Activated T-helper 17 cell treated with anti-CD3 and anti-CD28 coated beads, Interleukin-2, amount 50 U/mL, for 72 hours (primary cell): Measurements from ENCODE around the gene ZNF385C. TPM values are rescaled to one million over a fixed set of nuclear protein-coding genes. Genes with fewer than 3 reads are reported as not detected.

Experiments
- ATAC-seq: fragments of 150-1000 bp; cut with Tn5 transposase; replicated peaks from 2 replicates; pipeline ENCODE4 v1.10.0; 2021; ENCODE audit warnings: mild to moderate bottlenecking, moderate library complexity
- H3K27ac Mint-ChIP-seq: one replicate; pipeline ENCODE4 v1.8.0; 2022; ENCODE audit warnings: mixed read lengths
- H3K27me3 Mint-ChIP-seq: one replicate; pipeline ENCODE4 v1.8.0; 2022; ENCODE audit warnings: mixed read lengths
- H3K36me3 Mint-ChIP-seq: one replicate; pipeline ENCODE4 v1.8.0; 2022; ENCODE audit warnings: low read depth, mild to moderate bottlenecking, mixed read lengths
- H3K4me1 Mint-ChIP-seq: one replicate; pipeline ENCODE4 v1.8.0; 2022; ENCODE audit warnings: mixed read lengths
- H3K4me3 Mint-ChIP-seq: one replicate; pipeline ENCODE4 v1.8.0; 2022; ENCODE audit warnings: mild to moderate bottlenecking, mixed read lengths
- H3K9me3 Mint-ChIP-seq: one replicate; pipeline ENCODE4 v1.8.0; 2022; ENCODE audit warnings: mixed read lengths
- total RNA-seq, 2 donors: library from RNA; stranded (reverse); gene quantifications; one replicate each; pipeline ENCODE4 v1.2.3, GENCODE V29; 2022

Gene ZNF385C
- total RNA-seq, 2 donors from 2014 or later = 0.15 to 0.48 TPM

GRCh38 chr17:42106009-42106408 is 7.7 kb upstream of the ZNF385C start:
- ATAC-seq = no peak
- H3K9me3 Mint-ChIP-seq = no peaks in the 10 kb centered on the region
- no peak overlapping the region for H3K27ac Mint-ChIP-seq
- H3K4me3 Mint-ChIP-seq = no peak overlapping the region
- H3K36me3 Mint-ChIP-seq = no peaks in the 10 kb centered on the region
- no peaks in the 10 kb centered on the region for H3K27me3 Mint-ChIP-seq
- no peaks in the 10 kb centered on the region for H3K4me1 Mint-ChIP-seq

- no peak for ATAC-seq
- Mint-ChIP-seq H3K9me3 (no peaks in the 10 kb centered on the region), H3K27ac (no peak overlapping the region), H3K4me1 (no peaks in the 10 kb centered on the region), H3K4me3 (no peak overlapping the region), H3K36me3 (no peaks in the 10 kb centered on the region), H3K27me3 (no peaks in the 10 kb centered on the region)
Measured at GRCh38 chr17:42104264-42104663, 6.0 kb upstream of the ZNF385C start.

DNA sequence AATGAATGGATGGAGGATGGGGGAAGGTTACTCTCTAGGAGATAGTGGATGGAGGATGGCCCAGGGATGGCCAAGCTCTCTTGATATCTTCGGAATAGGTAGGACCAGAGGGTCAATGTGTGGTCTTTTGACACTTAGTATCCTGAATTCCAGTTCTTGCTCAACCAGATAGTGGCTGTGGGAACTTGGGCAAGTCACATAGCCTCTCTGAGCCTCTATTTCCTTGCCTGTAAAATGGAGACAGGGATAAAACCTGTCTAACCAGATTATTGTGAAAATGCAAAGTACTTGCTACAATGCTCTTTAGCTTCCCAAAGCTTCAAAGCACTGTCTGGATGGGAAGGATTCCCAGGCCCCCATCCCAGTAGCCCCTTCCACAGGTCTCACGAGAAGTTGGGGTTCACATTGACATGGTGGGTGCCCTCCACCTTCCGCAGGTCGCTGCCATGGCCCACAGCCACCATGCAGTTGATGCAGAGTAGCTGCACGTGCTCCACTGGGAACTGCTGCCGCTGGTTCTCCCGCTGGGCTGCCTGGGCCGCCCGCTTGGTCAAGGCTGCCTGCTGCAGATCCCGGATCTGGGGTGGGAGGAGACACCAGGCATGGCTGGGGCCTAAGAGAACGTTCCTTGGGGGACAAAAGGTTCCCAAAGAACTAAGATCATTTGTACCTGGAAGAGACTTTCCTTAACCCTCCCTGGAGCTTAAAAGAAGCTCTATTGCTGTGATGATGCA is 5.1 kb upstream of the ZNF385C start:
- no peaks in the 10 kb centered on the region for H3K27me3 Mint-ChIP-seq
- H3K4me3 Mint-ChIP-seq = no peak overlapping the region
- H3K36me3 Mint-ChIP-seq = no peaks in the 10 kb centered on the region
- no peak for ATAC-seq
- no peaks in the 10 kb centered on the region for H3K9me3 Mint-ChIP-seq
- H3K27ac Mint-ChIP-seq = no peak overlapping the region
- H3K4me1 Mint-ChIP-seq = no peaks in the 10 kb centered on the region

- Mint-ChIP-seq H3K27me3 (peaks cover 3% of the 10 kb centered on the region), H3K4me1 (no peaks in the 10 kb centered on the region), H3K27ac (no peak overlapping the region), H3K4me3 (no peak overlapping the region), H3K9me3 (no peaks in the 10 kb centered on the region), H3K36me3 (no peaks in the 10 kb centered on the region)
- peak; percentile 77 for ATAC-seq
Measured at GRCh38 chr17:42101513-42102292, 3.4 kb upstream of the ZNF385C start.

- Mint-ChIP-seq H3K27ac (no peak overlapping the region), H3K27me3 (peaks cover 3% of the 10 kb centered on the region)
Measured at GRCh38 chr17:42098730-42099399, 592 bp upstream of the ZNF385C start.

GRCh38 chr17:42096360-42097111 is 1.7 kb downstream of the ZNF385C start:
- H3K4me1 Mint-ChIP-seq = no peaks in the 10 kb centered on the region
- no peak overlapping the region for H3K4me3 Mint-ChIP-seq
- no peak for ATAC-seq
- H3K36me3 Mint-ChIP-seq = no peaks in the 10 kb centered on the region
- H3K9me3 Mint-ChIP-seq = no peaks in the 10 kb centered on the region
- peaks cover 3% of the 10 kb centered on the region for H3K27me3 Mint-ChIP-seq
- H3K27ac Mint-ChIP-seq = no peak overlapping the region

More at GRCh38 chr17:42098730-42099399, 592 bp upstream of the ZNF385C start:
- no peak for ATAC-seq
- H3K36me3 Mint-ChIP-seq = no peaks in the 10 kb centered on the region
- H3K9me3 Mint-ChIP-seq = no peaks in the 10 kb centered on the region
- H3K4me1 Mint-ChIP-seq = no peaks in the 10 kb centered on the region
- H3K4me3 Mint-ChIP-seq = no peak overlapping the region

- no peaks in the 10 kb centered on the region for H3K36me3 Mint-ChIP-seq
- no peaks in the 10 kb centered on the region for H3K9me3 Mint-ChIP-seq
- no peak for ATAC-seq
- H3K4me1 Mint-ChIP-seq = no peaks in the 10 kb centered on the region
- no peak overlapping the region for H3K27ac Mint-ChIP-seq
- H3K4me3 Mint-ChIP-seq = no peak overlapping the region
- H3K27me3 Mint-ChIP-seq = peaks cover 9% of the 10 kb centered on the region
Measured at GRCh38 chr17:42094375-42095069, 3.8 kb downstream of the ZNF385C start.

DNA sequence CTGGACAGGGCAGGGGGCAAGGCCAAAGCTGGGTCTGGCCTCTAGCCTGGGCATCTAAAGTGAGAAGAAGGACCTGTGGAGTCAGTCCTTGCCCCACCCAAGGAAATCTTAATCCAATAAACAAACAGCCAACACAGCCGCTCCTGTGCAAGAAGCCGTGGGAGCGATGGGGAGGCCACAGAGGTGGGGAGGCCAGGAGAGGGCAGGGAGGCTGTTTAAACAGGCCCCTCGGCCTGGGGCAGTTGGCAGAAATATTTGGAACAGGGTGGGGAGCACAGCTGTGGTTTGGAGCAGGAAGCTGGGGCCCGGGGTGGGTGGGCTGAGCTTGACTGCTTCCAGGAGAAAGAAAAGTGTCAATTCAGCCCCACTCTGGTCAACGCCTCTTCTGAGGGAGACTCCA is 5.3 kb downstream of the ZNF385C start:
- Mint-ChIP-seq H3K36me3 (no peaks in the 10 kb centered on the region), H3K27me3 (peaks cover 11% of the 10 kb centered on the region), H3K27ac (no peak overlapping the region), H3K9me3 (no peaks in the 10 kb centered on the region), H3K4me3 (no peak overlapping the region), H3K4me1 (no peaks in the 10 kb centered on the region)
- no peak for ATAC-seq

GRCh38 chr17:42090964-42091790 is 7.1 kb downstream of the ZNF385C start:
- Mint-ChIP-seq H3K36me3 (no peaks in the 10 kb centered on the region), H3K4me1 (no peaks in the 10 kb centered on the region), H3K27ac (no peak overlapping the region), H3K9me3 (no peaks in the 10 kb centered on the region), H3K4me3 (no peak overlapping the region), H3K27me3 (peaks cover 8% of the 10 kb centered on the region)
- no peak for ATAC-seq

DNA sequence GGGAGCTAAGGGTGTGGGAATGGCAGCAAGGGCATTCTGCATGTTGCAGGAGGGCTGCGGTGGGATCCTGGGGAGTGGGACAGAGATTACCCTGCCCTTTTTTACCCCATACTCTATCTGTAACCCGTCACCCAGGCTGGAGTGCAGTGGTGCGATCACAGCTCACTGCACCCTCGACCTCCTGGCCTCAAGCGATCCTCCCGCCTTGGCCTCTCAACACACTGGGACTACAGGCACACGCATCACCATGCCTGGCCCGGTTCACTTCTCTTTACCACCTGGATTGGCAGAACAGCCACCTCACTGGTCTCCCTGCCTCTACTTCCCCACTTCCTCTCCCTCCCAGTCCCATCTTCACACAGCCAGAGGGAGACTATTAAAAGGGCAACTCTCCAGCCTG is 9.5 kb downstream of the ZNF385C start:
- ATAC-seq = no peak
- Mint-ChIP-seq H3K4me1 (no peaks in the 10 kb centered on the region), H3K27ac (no peak overlapping the region), H3K4me3 (no peak overlapping the region), H3K36me3 (no peaks in the 10 kb centered on the region), H3K9me3 (no peaks in the 10 kb centered on the region), H3K27me3 (peaks cover 8% of the 10 kb centered on the region)

DNA sequence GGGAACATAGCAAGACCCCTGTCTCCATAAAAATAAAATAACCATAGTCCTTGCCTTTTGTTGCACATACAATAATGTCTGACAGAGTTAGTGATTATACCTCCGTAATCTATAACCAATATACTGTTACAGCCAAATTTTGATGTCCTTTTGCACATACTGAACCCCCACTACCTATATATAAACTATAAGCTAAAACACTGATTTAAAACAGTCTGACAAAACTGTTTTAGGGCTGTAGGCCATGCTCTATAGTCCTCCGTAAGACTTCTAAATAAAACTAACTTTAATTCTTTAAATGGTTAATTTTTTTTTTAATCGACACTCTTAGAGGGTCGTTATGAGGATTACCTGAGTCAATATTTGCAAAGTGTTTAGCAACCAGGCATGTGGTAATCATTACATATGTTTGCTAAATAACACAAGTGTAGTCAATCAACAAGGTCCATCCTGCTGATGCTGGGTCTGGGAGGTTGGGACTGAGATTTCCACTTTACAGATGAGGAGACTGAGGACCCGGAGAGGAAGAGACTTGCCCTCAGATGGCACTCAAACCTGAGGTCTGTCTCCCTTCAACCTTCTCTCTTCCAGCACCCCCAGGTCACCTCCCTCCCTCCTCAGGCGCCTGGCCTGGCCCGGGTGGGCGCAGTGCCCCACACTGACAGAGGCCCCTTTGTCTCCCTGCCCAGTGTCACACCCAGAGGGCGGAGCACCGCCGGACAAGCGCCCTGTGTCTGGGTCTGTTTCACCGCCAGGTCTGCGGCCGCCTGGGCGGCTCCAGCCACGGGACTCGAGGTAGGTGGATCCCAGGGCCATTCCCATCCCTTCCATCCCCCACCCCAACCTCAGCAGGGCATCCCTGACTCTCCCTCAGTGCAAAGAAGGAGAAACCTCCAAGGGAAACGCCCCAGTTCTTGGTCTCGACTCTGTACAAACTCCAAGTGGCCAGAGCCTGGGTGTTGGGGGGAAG is 10.3 kb downstream of the ZNF385C start:
- no peak for ATAC-seq
- Mint-ChIP-seq H3K4me1 (no peaks in the 10 kb centered on the region), H3K4me3 (no peak overlapping the region), H3K27me3 (peaks cover 8% of the 10 kb centered on the region), H3K36me3 (no peaks in the 10 kb centered on the region), H3K27ac (no peak overlapping the region), H3K9me3 (no peaks in the 10 kb centered on the region)

- Mint-ChIP-seq H3K36me3 (no peaks in the 10 kb centered on the region), H3K4me3 (no peak overlapping the region), H3K4me1 (no peaks in the 10 kb centered on the region), H3K9me3 (no peaks in the 10 kb centered on the region), H3K27me3 (peaks cover 8% of the 10 kb centered on the region), H3K27ac (no peak overlapping the region)
- ATAC-seq = no peak
Measured at GRCh38 chr17:42087042-42087701, 11.1 kb downstream of the ZNF385C start.
